Measurements from ENCODE around the gene NSMCE4A.
"Not testable (repeated sequence)": the region's sequence is repeated elsewhere in the genome, so short reads cannot be mapped to it uniquely, and the experiment has no call there.

NSMCE4A gene

GRCh38 chr10:121991727-121992126, 16.7 kb upstream of the NSMCE4A start:
- DNase-seq; intact Hi-C loops (cut with DNase I): not testable (repeated sequence)

- intact Hi-C loops (cut with DNase I) = no loop called here
- DNase-seq = no peak
These were observed 15.1 kb upstream of the NSMCE4A start for GRCh38 chr10:121990015-121990677.

- intact Hi-C loops (cut with DNase I) = no loop called here
- peak; percentile 11 to 87 (median 58) for DNase-seq
These were observed 13.6 kb upstream of the NSMCE4A start, which contains the start of gene TACC2 for GRCh38 chr10:121988361-121989324. TSS of gene TACC2 (plus strand) at chr10:121989163. CDS start at chr10:122021982, 32,819 bp downstream.

- intact Hi-C loops (cut with DNase I) = no loop called here
- no peak for DNase-seq
These were observed 9.4 kb upstream of the NSMCE4A start for GRCh38 chr10:121984463-121984862.

- DNase-seq = no peak
- intact Hi-C loops (cut with DNase I) = no loop called here
These were observed 8.8 kb upstream of the NSMCE4A start for GRCh38 chr10:121983852-121984251.

- no peak for DNase-seq
- intact Hi-C loops (cut with DNase I) = no loop called here
These were observed 6.3 kb upstream of the NSMCE4A start for GRCh38 chr10:121981346-121981745.

- DNase-seq = no peak
- intact Hi-C loops (cut with DNase I) = no loop called here
These were observed 3.5 kb upstream of the NSMCE4A start for GRCh38 chr10:121978511-121978910.

- intact Hi-C loops (cut with DNase I) = no loop called here
- DNase-seq = no peak
These were observed 1.6 kb upstream of the NSMCE4A start for GRCh38 chr10:121976607-121977006.

- intact Hi-C loops (cut with DNase I) = loop anchor here (2.0 kb wide), 1 partner anchor 47 kb away; the partner anchor contains the start of gene ATE1
- peak in 1 of 42 donors; percentile 17 for DNase-seq
These were observed 474 bp upstream of the NSMCE4A start for GRCh38 chr10:121975295-121976086.

GRCh38 chr10:121974019-121974534, 940 bp downstream of the NSMCE4A start:
- intact Hi-C loops (cut with DNase I) = loop anchor here (2.0 kb wide), 1 partner anchor 45 kb away; the partner anchor contains the start of gene ATE1
- DNase-seq = peak in 2 of 42 donors; percentile 15 to 22

- peak in 1 of 42 donors; percentile 36 for DNase-seq
- intact Hi-C loops (cut with DNase I) = not testable (repeated sequence)
These were observed 5.9 kb downstream of the NSMCE4A start for GRCh38 chr10:121969086-121969485.

GRCh38 chr10:121965996-121966395, 9.0 kb downstream of the NSMCE4A start:
- intact Hi-C loops (cut with DNase I) = no loop called here
- DNase-seq = no peak

GRCh38 chr10:121961456-121961855, 13.6 kb downstream of the NSMCE4A start:
- no peak for DNase-seq
- intact Hi-C loops (cut with DNase I) = no loop called here

- no peak for DNase-seq
- intact Hi-C loops (cut with DNase I) = no loop called here
These were observed 15.3 kb downstream of the NSMCE4A start for GRCh38 chr10:121959671-121960070.

GRCh38 chr10:121956111-121957061, 18.6 kb downstream of the NSMCE4A start:
- peak in 2 of 42 donors; percentile 1 to 5 for DNase-seq
- intact Hi-C loops (cut with DNase I) = no loop called here

- intact Hi-C loops (cut with DNase I) = no loop called here
- DNase-seq = peak in 2 of 42 donors; percentile 1 to 9
These were observed 22.8 kb downstream of the NSMCE4A start for GRCh38 chr10:121952226-121952625.

- peak in 2 of 42 donors; percentile 0 to 25 for DNase-seq
- intact Hi-C loops (cut with DNase I) = no loop called here
These were observed 25.6 kb downstream of the NSMCE4A start for GRCh38 chr10:121949451-121949850.

GRCh38 chr10:121949049-121949448, 26.0 kb downstream of the NSMCE4A start:
- DNase-seq = peak in 1 of 42 donors; percentile 1
- intact Hi-C loops (cut with DNase I) = no loop called here
